Measurements from ENCODE around the gene SYT2.
A peak's percentile ranks its signal among the peaks of the same experiment; 100 is the strongest.

Gene SYT2

DNA sequence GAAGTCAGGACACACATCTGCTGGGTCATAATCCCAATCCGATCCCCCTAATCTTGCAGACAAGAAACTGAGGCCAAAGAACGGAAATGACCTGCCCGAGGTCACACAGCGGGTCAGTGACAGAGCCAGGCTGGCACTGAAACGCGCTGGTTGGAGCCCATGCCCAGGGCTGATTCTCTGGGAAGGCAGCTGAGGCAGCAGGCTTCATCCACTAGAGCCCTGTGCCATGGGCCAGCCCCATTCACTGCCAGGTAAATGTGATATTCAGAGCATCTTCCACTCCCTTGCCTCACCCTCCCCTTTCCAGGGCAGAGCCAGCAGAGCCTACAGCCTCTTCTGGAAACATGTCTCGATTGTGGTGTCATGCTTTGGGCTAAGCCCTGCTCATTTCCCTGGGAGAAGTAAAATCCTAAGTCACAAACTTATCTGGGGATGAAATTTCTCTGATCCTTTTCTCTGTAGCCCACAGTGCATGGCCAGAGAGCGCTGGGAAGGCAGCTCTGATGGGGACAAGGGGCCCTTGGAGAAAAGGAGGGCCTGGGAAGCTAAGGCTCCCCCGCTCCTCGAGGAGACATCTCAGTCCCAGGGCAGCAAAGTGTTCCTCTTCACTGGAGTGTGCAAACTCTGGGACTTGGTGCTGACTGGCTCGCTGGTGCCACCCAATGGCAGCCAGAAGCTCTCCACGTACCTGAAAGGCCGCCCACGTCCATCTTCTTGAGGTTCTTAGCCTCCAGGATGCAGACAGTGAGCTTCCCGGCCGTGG, 110.4 kb downstream of the SYT2 start:
- no peak for FAIRE-seq
- peak; percentile 63 for DNase-seq (ENCODE audit: insufficient read length, low spot score)
- TF ChIP-seq POLR2A (IDR thresholded peaks at IDR 0.05; ENCODE audit: low read depth, low read length) = no peak

DNA sequence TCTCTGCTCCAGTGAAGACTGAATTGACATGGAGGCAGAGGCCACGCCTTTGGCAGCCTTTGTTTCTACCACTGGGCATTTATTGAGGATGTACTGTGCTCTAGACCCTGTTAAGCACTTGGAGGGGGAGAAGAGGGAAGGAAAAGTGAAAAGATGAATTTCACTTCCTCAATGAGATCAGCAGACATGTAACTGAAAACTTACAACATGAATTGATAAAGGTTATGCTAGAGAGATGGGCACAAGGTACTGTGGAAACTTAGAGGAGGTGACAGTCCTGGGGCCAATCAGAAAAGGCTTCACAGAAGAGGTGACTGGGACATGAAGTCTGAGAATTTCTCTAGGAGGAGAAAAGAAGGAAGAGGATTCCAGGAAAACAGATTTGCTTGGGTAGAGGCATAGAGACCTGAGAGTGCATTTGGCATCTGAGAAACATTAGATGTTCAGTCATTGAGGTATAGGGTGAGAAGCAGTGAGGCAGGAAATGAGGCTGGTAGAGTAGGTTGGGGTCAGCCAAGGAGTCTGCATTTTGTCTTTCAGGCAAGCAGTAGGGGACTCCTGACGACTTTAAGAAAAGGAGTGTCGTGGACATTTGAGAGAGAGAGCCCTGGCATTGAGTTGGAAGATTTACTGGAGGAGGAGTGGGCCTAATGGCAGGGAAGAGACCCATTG, 113.0 kb downstream of the SYT2 start:
- FAIRE-seq (no peak), DNase-seq (ENCODE audit: insufficient read length, low spot score) (no peak)
- no peak for TF ChIP-seq POLR2A (IDR thresholded peaks at IDR 0.05; ENCODE audit: low read depth, low read length)

DNA sequence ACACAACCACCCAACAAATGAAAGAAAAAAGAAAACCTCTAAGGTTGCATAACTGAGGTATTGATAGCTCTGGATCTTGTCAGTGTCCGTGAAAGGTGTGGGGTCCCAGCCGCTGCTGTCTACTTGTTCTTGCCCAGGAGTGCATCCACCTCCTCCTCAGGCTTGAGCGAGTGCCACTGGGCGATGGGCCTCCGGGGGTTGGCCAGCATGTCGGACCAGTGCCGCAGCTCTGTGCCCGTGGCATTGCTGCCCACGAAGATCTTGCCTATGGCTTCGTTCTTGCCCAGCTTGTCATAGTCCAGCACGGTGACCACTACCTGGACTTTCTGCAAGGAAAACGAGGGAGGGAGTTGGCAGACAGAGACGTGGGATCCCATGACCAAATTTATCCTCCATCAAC, 113.6 kb downstream of the SYT2 start:
- DNase-seq (ENCODE audit: insufficient read length, low spot score) (no peak), FAIRE-seq (no peak)
- no peak for TF ChIP-seq POLR2A (IDR thresholded peaks at IDR 0.05; ENCODE audit: low read depth, low read length)

DNA sequence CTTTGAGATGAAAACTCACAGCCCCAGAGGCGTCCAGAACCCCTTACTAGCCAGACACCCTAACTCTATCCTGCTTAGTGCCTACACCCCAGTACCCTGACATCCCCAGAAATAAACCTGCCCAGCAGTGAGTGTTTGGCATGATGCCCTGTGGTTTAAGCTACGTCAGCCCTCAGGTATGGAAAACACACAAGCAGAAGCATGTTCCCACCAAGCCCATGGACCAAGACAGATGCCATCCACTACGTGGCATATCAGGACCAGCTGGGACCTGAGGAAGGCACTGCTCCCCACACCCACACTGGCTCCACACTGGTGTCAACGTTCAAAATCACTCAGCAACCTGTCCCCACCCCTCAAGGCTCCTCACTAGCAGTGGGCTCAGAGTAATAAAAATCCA, 116.4 kb downstream of the SYT2 start:
- no peak for TF ChIP-seq POLR2A (IDR thresholded peaks at IDR 0.05; ENCODE audit: low read depth, low read length)
- DNase-seq (ENCODE audit: insufficient read length, low spot score) (peak; percentile 31), FAIRE-seq (no peak)

DNA sequence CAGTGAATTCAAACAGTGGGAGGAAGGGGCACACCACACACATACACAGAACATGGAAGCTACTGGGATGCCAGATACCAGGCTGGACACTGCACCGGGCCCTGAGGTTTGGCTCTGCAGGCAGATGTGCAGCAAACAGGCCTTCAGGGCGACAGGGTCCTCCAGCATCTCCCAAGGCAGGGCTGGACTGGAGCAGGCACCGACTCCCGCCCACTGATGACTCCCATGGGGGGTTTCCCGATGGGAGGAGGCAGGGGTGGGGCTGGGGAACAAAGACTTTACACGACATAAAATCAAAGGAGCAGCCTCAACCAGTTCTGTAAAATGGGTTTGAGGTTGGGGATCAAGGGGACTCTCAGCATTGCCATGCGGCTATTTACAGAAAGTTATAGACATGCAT, 118.1 kb downstream of the SYT2 start:
- FAIRE-seq = no peak
- no peak for TF ChIP-seq POLR2A (IDR thresholded peaks at IDR 0.05; ENCODE audit: low read depth, low read length)
- no peak for DNase-seq (ENCODE audit: insufficient read length, low spot score)

DNA sequence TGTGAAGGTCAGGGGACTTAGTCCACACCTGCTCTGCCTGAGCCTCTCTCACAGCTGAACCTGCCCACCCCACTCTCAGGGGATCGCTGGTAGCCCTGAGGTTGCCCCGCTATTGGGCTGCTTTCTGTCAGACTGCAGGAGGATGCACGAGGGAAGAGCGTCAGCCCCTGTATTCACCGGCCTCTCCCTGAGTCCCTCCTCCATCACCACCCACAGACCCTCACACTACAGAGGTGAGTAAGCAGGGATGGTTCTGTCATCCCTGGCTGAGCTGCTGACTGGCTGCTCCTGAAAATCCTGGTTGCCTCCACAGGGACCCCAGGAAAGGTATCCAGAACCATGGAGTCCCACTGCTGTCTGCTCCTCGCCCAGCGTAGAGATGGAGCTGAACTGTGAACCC, 118.7 kb downstream of the SYT2 start:
- no peak for TF ChIP-seq POLR2A (IDR thresholded peaks at IDR 0.05; ENCODE audit: low read depth, low read length)
- no peak for DNase-seq (ENCODE audit: insufficient read length, low spot score)
- FAIRE-seq = no peak

DNA sequence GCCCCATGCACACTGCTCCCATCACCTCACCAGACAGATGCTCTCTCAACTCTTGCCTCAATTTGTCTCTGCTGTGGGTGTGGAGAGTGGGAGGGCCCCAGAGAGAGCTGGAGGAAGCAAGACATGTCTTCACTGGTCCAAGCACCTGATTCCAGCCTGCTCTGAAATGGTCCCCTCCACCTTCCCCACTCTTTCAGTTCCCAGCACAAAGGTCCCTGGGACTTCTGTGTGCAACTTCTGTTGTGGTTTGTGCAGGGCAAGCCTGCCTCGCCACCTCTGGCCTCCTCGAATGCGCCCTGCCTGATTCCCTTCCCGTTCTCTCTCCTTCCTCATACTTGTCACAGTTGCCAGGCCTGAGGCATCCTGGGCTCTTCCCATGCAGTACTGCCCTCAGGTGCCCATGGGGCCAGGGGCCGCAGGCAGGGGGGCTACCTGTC, 119.3 kb downstream of the SYT2 start:
- FAIRE-seq (no peak), DNase-seq (ENCODE audit: insufficient read length, low spot score) (no peak)
- TF ChIP-seq POLR2A (IDR thresholded peaks at IDR 0.05; ENCODE audit: low read depth, low read length) = no peak

DNA sequence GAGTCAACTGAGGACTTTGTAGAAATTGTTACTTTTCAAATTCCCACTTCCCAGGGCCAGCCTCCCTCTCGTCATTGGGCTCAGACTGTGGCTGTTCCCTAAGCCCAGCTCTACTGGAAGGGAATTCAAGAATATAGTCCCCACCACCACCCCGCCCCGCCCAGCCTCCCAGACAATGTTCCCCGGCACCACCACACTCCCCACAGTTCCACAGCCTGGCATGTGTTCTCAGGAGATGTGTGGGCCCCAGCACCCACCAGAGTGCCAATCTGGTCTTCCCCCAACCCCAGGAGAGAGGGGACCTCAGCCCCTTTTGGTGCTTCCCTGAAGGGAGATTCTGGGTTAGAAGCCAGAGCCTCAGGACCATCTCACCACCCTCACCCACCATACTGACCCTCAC, 120.1 kb downstream of the SYT2 start:
- no peak for TF ChIP-seq POLR2A (IDR thresholded peaks at IDR 0.05; ENCODE audit: low read depth, low read length)
- DNase-seq (ENCODE audit: insufficient read length, low spot score) (no peak), FAIRE-seq (no peak)

DNA sequence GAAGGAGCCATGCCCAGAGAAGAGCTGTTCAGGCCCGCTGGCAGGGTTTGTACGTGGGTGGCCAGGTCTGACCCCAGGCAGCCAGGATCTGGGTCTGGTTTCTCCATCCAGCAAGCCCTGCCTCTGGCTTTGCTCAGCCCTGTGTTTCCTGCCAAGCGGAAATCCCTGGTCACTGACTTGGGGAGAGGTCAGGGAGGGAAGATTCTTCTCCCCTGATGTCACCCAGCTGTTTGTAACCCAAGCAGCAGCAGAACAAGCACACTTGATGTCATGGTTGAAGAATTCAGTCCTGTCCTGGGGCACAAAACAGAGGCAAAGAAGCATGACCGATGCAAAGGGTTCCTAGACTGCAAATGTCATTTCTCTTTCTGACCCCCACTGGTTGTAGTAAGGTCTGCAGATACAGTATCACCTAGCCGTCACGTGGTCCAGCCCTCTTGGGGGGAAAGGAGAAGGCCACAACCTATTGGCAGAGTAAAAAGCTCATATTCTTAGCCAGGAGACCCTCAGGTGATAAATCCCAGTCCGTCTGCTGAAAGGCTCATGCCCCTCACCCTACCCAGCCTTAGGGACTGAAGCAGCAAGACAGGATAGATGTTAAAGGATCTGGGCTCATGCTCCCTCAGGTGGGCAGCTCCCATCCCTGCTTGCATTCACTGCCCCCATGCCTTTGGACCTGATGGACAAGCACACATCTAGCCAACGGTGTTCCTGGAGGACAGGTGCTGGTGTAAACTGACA, 120.9 kb downstream of the SYT2 start:
- no peak for TF ChIP-seq POLR2A (IDR thresholded peaks at IDR 0.05; ENCODE audit: low read depth, low read length)
- FAIRE-seq (peak; percentile 93), DNase-seq (ENCODE audit: insufficient read length, low spot score) (peak; percentile 87)

DNA sequence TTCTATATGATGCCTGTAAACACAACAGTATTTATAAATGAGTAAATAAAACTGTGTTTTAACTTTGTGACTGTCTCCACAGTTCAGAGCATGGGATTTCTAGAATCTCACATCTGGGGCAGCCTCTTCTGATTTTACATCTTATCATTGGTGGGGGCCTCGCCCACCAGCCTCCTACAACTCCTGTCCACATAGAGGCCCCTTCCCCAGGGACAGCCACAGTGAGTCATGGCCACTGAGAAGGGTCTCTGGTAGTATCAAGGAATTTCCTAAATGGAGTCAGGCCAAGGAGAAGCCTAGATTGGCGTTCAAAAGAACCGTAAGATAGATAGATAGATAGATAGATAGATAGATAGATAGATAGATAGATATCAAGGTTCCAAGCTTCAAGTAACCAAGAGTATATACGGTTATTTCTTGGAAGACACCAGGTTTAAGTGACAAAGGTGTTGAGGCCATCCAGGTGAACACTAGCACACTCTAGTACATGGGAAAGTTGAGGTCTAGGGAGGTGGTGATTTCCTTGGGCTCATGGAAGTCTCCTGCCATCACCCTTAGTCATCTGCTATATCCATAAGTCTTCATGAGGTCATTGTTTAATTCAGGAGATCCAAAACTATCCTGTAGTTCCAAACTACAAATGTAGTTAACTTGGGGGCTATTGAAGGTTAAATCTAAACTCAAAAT, 121.6 kb downstream of the SYT2 start:
- FAIRE-seq (no peak), DNase-seq (ENCODE audit: insufficient read length, low spot score) (peak; percentile 29)
- no peak for TF ChIP-seq POLR2A (IDR thresholded peaks at IDR 0.05; ENCODE audit: low read depth, low read length)

DNA sequence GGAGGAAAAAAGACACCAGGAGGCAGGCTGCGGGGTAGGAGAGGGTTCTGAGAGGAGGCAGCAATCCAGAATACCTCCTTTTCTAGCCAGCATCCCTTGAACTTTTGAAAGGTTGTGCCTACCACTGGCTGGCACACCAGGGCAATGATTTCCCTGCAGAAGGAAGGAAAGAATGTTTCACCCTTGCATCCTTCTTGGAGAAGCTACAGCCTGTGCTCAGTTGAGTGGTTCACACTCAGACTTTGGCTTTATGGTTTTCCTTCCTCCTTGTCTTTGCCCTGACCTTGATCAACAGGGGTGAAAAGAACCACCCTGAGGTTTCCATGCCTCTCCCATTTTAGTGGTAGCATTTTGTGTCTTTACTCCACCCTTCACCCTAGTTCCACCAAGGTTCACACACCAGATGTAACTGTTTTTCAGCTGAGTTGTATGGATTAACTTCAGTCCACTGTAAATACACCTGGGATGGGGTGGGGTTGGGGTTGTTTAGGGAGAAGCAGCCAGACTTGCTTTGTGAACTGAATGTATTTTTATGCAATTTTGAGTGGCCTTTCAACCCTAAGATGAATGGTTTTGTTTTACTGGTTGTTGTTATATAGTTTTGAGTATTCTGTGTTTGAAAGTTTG, 122.3 kb downstream of the SYT2 start:
- FAIRE-seq (no peak), DNase-seq (ENCODE audit: insufficient read length, low spot score) (no peak)
- TF ChIP-seq POLR2A (IDR thresholded peaks at IDR 0.05; ENCODE audit: low read depth, low read length) = no peak

DNA sequence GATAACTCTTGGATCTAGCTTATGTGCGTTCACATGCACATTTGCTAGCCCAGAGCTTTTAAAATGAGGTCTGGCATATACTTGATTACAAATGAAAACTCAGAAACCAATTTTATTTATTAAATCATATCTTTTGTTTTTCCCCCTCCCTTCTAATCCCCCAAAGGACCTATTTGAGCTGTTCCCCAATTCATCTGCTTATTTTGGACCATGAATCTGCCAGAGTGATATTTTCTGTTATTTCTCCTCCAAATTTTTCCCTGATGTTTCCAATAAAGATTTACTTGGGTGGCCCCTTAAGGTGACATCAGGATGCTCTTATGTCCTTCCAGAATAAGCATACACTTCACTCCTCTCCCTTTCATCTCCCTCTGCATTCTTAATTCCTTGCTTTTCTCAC, 123.4 kb downstream of the SYT2 start:
- no peak for FAIRE-seq
- DNase-seq (ENCODE audit: insufficient read length, low spot score) = no peak
- no peak for TF ChIP-seq POLR2A (IDR thresholded peaks at IDR 0.05; ENCODE audit: low read depth, low read length)

DNA sequence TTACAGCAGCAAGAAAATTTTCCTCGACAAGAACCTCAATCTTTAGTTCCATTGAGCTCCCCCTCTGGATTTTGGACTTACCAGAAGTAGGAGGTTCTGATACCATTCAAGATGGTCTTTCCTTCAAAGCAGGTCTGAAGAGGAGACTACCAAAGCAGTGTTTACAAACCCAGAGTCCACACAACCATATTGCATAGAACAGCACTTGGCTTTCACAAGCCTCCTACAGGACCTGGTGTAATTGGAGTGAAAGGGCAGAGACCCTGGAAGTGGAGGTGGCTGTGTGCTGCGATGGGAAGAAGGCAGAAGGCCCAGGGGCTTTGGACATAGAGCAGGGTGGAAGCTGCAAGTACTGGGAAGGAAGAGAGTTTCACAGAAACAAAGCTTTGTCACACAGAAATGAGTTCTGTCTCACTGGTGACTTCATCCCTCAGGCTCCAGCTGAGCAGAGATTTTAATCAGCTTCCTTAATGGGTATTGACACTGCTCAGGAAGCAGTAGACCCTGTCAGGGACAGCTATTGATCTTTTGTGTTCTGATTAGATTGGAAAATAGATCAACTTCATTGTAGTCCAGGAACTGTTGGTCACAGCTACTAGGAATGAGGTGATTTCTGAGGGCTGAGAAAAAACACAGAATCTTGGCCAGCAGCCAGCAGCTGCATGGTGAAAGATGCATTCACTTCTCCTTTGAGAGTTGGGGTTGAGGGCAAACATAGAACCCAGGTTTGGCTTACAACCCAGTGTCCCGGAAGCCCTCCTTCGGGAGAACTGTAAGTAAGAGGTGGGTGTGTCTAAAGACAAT, 124.0 kb downstream of the SYT2 start:
- no peak for DNase-seq (ENCODE audit: insufficient read length, low spot score)
- no peak for FAIRE-seq
- no peak for TF ChIP-seq POLR2A (IDR thresholded peaks at IDR 0.05; ENCODE audit: low read depth, low read length)

All from H54 (cell line).